Measurements from ENCODE around the gene PROP1. TPM values are rescaled to one million over a fixed set of nuclear protein-coding genes. Genes with fewer than 3 reads are reported as not detected.
"Not testable (repeated sequence)": the region's sequence is repeated elsewhere in the genome, so short reads cannot be mapped to it uniquely, and the experiment has no call there.

PROP1 gene
- total RNA-seq (2014; rRNA removed; shearing (Covaris generic)) (not detected in 2 replicates), polyA plus RNA-seq (2016; fragmentation: Nextera tagmentation; extraction: Ambion mirVana) (not detected in 2 replicates)

DNA sequence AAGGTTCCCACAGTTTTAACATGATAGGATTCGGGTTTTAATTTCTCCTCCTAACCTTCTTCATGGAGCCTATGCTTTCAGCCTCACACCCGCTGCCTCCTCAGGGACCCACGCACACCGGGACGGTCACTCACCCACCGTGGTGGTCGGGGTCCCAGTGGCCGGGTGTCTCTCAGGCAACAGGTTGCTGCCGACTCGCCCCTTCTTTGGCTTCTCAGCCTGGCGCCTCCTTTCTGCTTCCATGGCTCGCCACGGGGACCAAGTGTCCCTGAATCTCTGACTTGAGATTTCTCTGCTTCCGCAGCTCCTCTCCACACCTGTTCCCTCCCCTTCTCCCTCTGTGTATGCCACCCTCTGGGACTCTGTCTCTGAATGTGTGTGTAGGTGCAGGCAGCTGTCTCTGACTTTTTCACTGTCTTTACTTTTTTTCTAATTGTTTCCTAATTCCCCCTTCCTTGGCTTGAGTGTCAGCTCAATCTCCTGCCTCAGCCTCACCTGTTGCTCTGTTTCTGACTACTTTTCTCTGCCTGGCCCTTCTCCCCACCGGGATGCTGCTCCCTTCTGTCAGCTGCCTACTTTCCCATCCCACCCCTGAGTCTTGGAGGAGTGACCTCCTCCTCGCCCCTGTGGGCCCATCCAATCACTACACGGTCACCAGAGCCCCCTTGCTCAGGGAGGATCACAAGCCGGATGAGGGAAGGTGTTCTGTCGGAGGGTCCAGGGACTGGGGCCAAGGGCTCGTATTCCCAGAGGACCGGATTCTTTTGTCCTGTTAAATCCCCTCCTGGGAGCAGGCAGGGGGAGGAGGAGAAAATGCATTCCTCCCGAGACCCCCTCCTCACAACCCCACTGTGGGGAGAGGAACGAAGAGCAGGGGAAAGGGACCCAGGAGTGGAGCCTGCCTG is at the start of gene PROP1:
Gene PROP1, minus strand, starts transcription at position 552 of the 905 bp plus-strand sequence. Its CDS starts 309 bp downstream, at position 243.
- no peaks in the 10 kb centered on the region for H3K4me1 ChIP-seq (ENCODE audit: insufficient read depth)

DNA sequence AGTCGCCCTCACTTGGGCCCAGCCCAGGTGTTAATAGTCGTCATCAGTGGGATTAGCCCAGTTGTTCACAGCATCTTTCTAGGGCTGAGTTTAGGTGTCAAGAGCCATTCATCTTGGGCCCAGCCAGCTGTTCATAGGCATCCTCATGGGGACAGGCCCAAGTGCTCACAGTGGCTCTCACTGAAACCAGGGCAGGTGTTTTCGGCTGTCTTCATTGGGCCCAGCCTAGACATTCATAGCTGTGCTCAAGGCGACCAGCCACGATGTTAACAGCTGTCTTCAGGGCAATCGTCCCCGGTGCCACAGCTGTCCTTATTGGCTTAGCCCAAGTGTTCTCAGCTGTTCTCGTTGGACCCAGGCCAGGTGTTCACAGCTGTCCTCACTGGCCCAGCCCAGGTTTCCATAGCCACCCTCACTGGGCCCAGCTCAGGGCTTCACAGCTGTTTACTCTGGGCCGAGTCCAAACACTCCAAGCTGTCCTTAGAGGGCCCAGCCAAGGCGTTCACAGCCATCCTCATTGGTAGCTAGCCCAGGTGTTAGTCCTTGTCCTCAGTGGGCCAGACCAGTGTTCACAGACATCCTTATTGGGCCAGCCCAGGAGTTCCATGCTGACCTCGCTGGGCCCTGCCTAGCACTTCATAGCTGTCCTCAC is 23.5 kb upstream of the PROP1 start:
- H3K27ac ChIP-seq; H3K4me3 ChIP-seq; H3K4me2 ChIP-seq (ENCODE audit: unreplicated experiment); H3K36me3 ChIP-seq (ENCODE audit: low read depth); H3K4me1 ChIP-seq (ENCODE audit: insufficient read depth); DNase-seq; in situ Hi-C loops (cut with MboI); H4K20me1 ChIP-seq (ENCODE audit: insufficient read depth); H3K9me3 ChIP-seq (ENCODE audit: low read depth); H3K9ac ChIP-seq; H3K27me3 ChIP-seq (replicated peaks; ENCODE audit: insufficient read depth); H2AFZ ChIP-seq; H3K9me2 ChIP-seq (ENCODE audit: insufficient read depth); H3F3A ChIP-seq (ENCODE audit: insufficient read depth); H3K79me2 ChIP-seq (ENCODE audit: insufficient read depth): not testable (repeated sequence)
- 66 to 90% methylated on average over 3 to 5 of the region's 11 CpGs for WGBS, 2 experiments (ENCODE audit: low coverage in 1 of 2, low lambda C conversion rate in 2 of 2, missing lambda C conversion rate in 2 of 2)

More for the DNA sequence above, at the start of gene PROP1:
- Histone ChIP-seq H3K27ac (no peak within 1 kb of the TSS), H3K27me3 (replicated peaks; ENCODE audit: insufficient read depth) (peaks cover 32% of the 10 kb centered on the region; the same call in 1 of the 2 replicates), H2AFZ (no peak within 1 kb of the TSS), H3K9ac (no peak within 1 kb of the TSS), H3F3A (ENCODE audit: insufficient read depth) (no peaks in the 10 kb centered on the region), H3K4me3 (no peak within 1 kb of the TSS), H4K20me1 (ENCODE audit: insufficient read depth) (no peaks in the 10 kb centered on the region), H3K9me2 (ENCODE audit: insufficient read depth) (no peaks in the 10 kb centered on the region), H3K36me3 (ENCODE audit: low read depth) (no peaks in the 10 kb centered on the region), H3K79me2 (ENCODE audit: insufficient read depth) (no peaks in the 10 kb centered on the region), H3K4me2 (ENCODE audit: unreplicated experiment) (no peak within 1 kb of the TSS), H3K9me3 (ENCODE audit: low read depth) (no peaks in the 10 kb centered on the region)
- in situ Hi-C loops (cut with MboI) = no loop called here
- WGBS, 2 experiments (ENCODE audit: low coverage in 1 of 2, low lambda C conversion rate in 2 of 2, missing lambda C conversion rate in 2 of 2) = 30 to 37% methylated on average over 21 to 23 of the region's 23 CpGs
- no peak for DNase-seq
- TF ChIP-seq EZH2 (IDR thresholded peaks at IDR 0.05; ENCODE audit: insufficient read depth, poor library complexity, severe bottlenecking) (no peak), EZH2phosphoT487 (IDR thresholded peaks at IDR 0.05; ENCODE audit: insufficient read depth, low read depth) (no peak)

DNA sequence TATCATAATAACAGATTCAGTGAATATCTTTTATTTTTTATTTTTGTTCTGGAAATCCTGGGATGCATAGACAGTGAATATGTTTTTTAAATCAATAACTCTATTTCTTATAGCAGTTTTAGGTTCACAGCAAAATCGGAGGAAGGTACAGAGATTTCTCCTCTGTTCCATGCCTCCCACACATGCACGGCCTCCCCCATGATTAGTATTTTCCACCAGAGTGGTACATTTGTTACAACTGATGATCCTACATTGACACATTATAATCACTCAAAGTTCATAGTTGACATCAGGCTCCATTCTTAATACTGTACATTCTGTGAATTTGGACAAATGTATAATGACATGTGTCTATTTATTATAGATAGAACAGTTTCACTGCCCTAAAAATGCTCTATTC is 16.7 kb upstream of the PROP1 start:
- H3K4me3 ChIP-seq; H3K4me1 ChIP-seq (ENCODE audit: insufficient read depth); H3K36me3 ChIP-seq (ENCODE audit: low read depth); H3K27me3 ChIP-seq (replicated peaks; ENCODE audit: insufficient read depth); H3K9ac ChIP-seq; H3K9me3 ChIP-seq (ENCODE audit: low read depth); DNase-seq; H3K27ac ChIP-seq; H3K4me2 ChIP-seq (ENCODE audit: unreplicated experiment); H3K79me2 ChIP-seq (ENCODE audit: insufficient read depth); H3K9me2 ChIP-seq (ENCODE audit: insufficient read depth); in situ Hi-C loops (cut with MboI); H2AFZ ChIP-seq; H4K20me1 ChIP-seq (ENCODE audit: insufficient read depth); H3F3A ChIP-seq (ENCODE audit: insufficient read depth): not testable (repeated sequence)
- WGBS, 2 experiments (ENCODE audit: low coverage in 1 of 2, low lambda C conversion rate in 2 of 2, missing lambda C conversion rate in 2 of 2) = 39 to 42% methylated on average over 2 of the region's 2 CpGs

GRCh38 chr5:178011816-178012554 is 15.9 kb upstream of the PROP1 start:
- in situ Hi-C loops (cut with MboI); H2AFZ ChIP-seq; H3K4me1 ChIP-seq (ENCODE audit: insufficient read depth); H3K4me3 ChIP-seq; H3K79me2 ChIP-seq (ENCODE audit: insufficient read depth); H3K9me2 ChIP-seq (ENCODE audit: insufficient read depth); H3K9me3 ChIP-seq (ENCODE audit: low read depth); H3F3A ChIP-seq (ENCODE audit: insufficient read depth); H3K27ac ChIP-seq; DNase-seq; H3K36me3 ChIP-seq (ENCODE audit: low read depth); H3K27me3 ChIP-seq (replicated peaks; ENCODE audit: insufficient read depth); H3K9ac ChIP-seq; H3K4me2 ChIP-seq (ENCODE audit: unreplicated experiment); H4K20me1 ChIP-seq (ENCODE audit: insufficient read depth): not testable (repeated sequence)
- WGBS, 2 experiments (ENCODE audit: low coverage in 1 of 2, low lambda C conversion rate in 2 of 2, missing lambda C conversion rate in 2 of 2) = 79 to 86% methylated on average over 3 to 4 of the region's 4 CpGs

DNA sequence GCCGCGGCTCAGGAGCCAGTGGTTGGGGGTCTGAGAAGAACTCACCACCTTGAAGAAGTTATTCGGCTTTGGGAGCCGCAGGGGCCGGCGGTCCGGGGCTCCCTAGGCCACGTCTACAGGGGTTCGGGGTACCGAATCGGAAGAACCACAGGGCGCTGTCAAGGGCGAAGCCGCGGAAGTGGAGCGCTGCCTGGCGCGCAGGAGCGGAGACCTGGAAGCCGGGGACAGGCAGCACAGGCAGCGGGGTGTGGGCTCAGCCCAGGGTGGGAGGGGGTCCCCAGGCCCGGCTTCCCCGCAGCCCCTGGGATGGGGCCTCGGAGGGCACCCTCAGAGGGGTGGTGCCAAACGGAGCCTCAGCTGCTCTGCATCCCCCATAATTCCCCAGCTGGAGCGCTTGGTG is 11.2 kb upstream of the PROP1 start:
- H3F3A ChIP-seq (ENCODE audit: insufficient read depth); H2AFZ ChIP-seq; H3K4me3 ChIP-seq; in situ Hi-C loops (cut with MboI); H3K9me2 ChIP-seq (ENCODE audit: insufficient read depth); H3K9ac ChIP-seq; H3K36me3 ChIP-seq (ENCODE audit: low read depth); DNase-seq; H3K4me2 ChIP-seq (ENCODE audit: unreplicated experiment); H3K79me2 ChIP-seq (ENCODE audit: insufficient read depth); H3K4me1 ChIP-seq (ENCODE audit: insufficient read depth); H3K27ac ChIP-seq; H4K20me1 ChIP-seq (ENCODE audit: insufficient read depth); H3K9me3 ChIP-seq (ENCODE audit: low read depth): not testable (repeated sequence)
- H3K27me3 ChIP-seq (replicated peaks; ENCODE audit: insufficient read depth) = peaks cover 14% of the 10 kb centered on the region
- 6 to 20% methylated on average over 7 to 24 of the region's 26 CpGs for WGBS, 2 experiments (ENCODE audit: low coverage in 1 of 2, low lambda C conversion rate in 2 of 2, missing lambda C conversion rate in 2 of 2)

GRCh38 chr5:178006536-178007231 is 10.6 kb upstream of the PROP1 start:
- DNase-seq; H3K9me3 ChIP-seq (ENCODE audit: low read depth); H4K20me1 ChIP-seq (ENCODE audit: insufficient read depth); H3K4me2 ChIP-seq (ENCODE audit: unreplicated experiment); H3K36me3 ChIP-seq (ENCODE audit: low read depth); H3K4me1 ChIP-seq (ENCODE audit: insufficient read depth); H3K9me2 ChIP-seq (ENCODE audit: insufficient read depth); H3K9ac ChIP-seq; H2AFZ ChIP-seq; in situ Hi-C loops (cut with MboI); H3K27ac ChIP-seq; H3F3A ChIP-seq (ENCODE audit: insufficient read depth); H3K79me2 ChIP-seq (ENCODE audit: insufficient read depth); H3K4me3 ChIP-seq: not testable (repeated sequence)
- H3K27me3 ChIP-seq (replicated peaks; ENCODE audit: insufficient read depth) = peaks cover 17% of the 10 kb centered on the region
- WGBS, 2 experiments (ENCODE audit: low coverage in 1 of 2, low lambda C conversion rate in 2 of 2, missing lambda C conversion rate in 2 of 2) = 15 to 23% methylated on average over 11 to 17 of the region's 59 CpGs

Data from GM23248 (cell line).